OCI-LY1 (cell line): ENCODE data around the gene SAE1.

Source experiments
- H2AFZ ChIP-seq: fragments of 200-600 bp; sonication (generic), shearing (Covaris generic); 2 replicates; pipeline ENCODE4 v1.6.0; 2014; ENCODE audit warnings: antibody characterized with exemption, mild to moderate bottlenecking, low read length
- H3F3A ChIP-seq: fragments of 200-600 bp; sonication (generic), shearing (Covaris generic); 2 replicates; pipeline ENCODE4 v1.6.0; 2014; ENCODE audit warnings: mild to moderate bottlenecking, antibody characterized with exemption, low read length, moderate library complexity; ENCODE audit not compliant: insufficient read depth
- H3K27ac ChIP-seq: fragments of 200-600 bp; sonication (generic); 2 replicates; pipeline ENCODE4 v1.5.1; 2014; ENCODE audit warnings: low read length, mixed run types, mild to moderate bottlenecking, low read depth; ENCODE audit not compliant: poor library complexity, severe bottlenecking
- H3K27me3 ChIP-seq: fragments of 200-600 bp; sonication (generic); 2 replicates; pipeline ENCODE4 v1.6.0; 2014; ENCODE audit warnings: antibody characterized with exemption, mild to moderate bottlenecking, low read length, moderate library complexity; ENCODE audit not compliant: insufficient read depth
- H3K36me3 ChIP-seq: fragments of 200-600 bp; sonication (generic); 2 replicates; pipeline ENCODE4 v1.6.1; 2014; ENCODE audit warnings: mild to moderate bottlenecking, antibody characterized with exemption, low read length, moderate library complexity, mixed read lengths; ENCODE audit not compliant: insufficient read depth
- H3K4me1 ChIP-seq: fragments of 200-600 bp; sonication (generic); 2 replicates; pipeline ENCODE4 v1.5.1; 2014; ENCODE audit warnings: mild to moderate bottlenecking, low read length, moderate library complexity; ENCODE audit not compliant: insufficient read depth, severe bottlenecking
- H3K4me2 ChIP-seq: fragments of 200-600 bp; sonication (generic), shearing (Covaris generic); 2 replicates; pipeline ENCODE4 v1.6.1; 2014; ENCODE audit warnings: low read length
- H3K4me3 ChIP-seq: fragments of 200-600 bp; sonication (generic); 2 replicates; pipeline ENCODE4 v1.5.1; 2014; ENCODE audit warnings: low read length, low read depth, mild to moderate bottlenecking, mixed read lengths; ENCODE audit not compliant: poor library complexity, severe bottlenecking
- H3K79me2 ChIP-seq: fragments of 200-600 bp; shearing (Covaris generic); 2 replicates; pipeline ENCODE4 v1.6.1; 2016; ENCODE audit warnings: mixed run types, low read length, mixed read lengths; ENCODE audit not compliant: insufficient read depth
- H3K9ac ChIP-seq: fragments of 200-600 bp; sonication (generic), shearing (Covaris generic); 2 replicates; pipeline ENCODE4 v1.6.1; 2014; ENCODE audit warnings: mild to moderate bottlenecking, low read length, mixed read lengths
- H3K9me2 ChIP-seq: fragments of 200-600 bp; sonication (generic), shearing (Covaris generic); 2 replicates; pipeline ENCODE4 v1.6.1; 2014; ENCODE audit warnings: low read depth, mild to moderate bottlenecking, low read length, mixed read lengths
- H3K9me3 ChIP-seq: fragments of 200-600 bp; shearing (Covaris generic); 2 replicates; pipeline ENCODE4 v1.6.1; 2014; ENCODE audit warnings: low read length, mixed read lengths
- H4K20me1 ChIP-seq: fragments of 200-600 bp; sonication (generic), shearing (Covaris generic); 2 replicates; pipeline ENCODE4 v1.6.0; 2016; ENCODE audit warnings: mild to moderate bottlenecking, low read length; ENCODE audit not compliant: insufficient read depth
- EZH2 ChIP-seq: fragments of 200-600 bp; sonication (generic), shearing (Covaris generic); IDR thresholded peaks from 2 replicates; pipeline ENCODE4 v1.8.0; 2017; ENCODE audit warnings: borderline replicate concordance, mixed run types, mild to moderate bottlenecking, antibody characterized with exemption, low read length, moderate library complexity, mixed read lengths
- TF ChIP-seq, protein P1 (sequence below): fragments of 200-600 bp; sonication (generic), shearing (Covaris generic); IDR thresholded peaks from 2 replicates; pipeline ENCODE4 v1.5.1; 2017; ENCODE audit warnings: mild to moderate bottlenecking, antibody characterized with exemption, low read length, moderate library complexity, mixed read lengths

SAE1 gene

DNA sequence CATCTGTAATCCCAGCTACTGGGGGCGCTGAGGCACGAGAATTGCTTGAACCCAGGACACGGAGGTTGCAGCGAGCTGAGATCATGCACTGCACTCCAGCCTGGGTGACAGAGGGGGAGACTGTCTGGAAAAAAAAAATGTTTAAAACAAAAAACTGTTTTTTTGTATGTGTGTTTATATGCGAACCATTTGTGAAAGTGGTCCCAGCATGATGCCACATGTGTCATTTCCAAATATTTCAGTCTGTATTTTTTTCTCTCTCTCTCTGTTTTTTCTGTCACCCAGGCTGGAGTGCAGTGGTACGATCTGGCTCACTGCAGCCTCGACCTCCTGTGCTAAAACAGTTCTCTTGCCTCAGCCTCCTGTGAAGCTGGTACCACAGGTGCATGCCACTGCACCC, 37.4 kb downstream of the SAE1 start:
- Histone ChIP-seq H3F3A (no peaks in the 10 kb centered on the region), H2AFZ (no peak overlapping the region), H3K36me3 (peaks cover 69% of the 10 kb centered on the region), H3K9me3 (no peaks in the 10 kb centered on the region), H3K4me3 (no peak overlapping the region), H4K20me1 (no peaks in the 10 kb centered on the region), H3K79me2 (no peaks in the 10 kb centered on the region), H3K9ac (no peak overlapping the region), H3K9me2 (no peaks in the 10 kb centered on the region), H3K27ac (no peak overlapping the region), H3K27me3 (no peaks in the 10 kb centered on the region), H3K4me2 (no peak overlapping the region), H3K4me1 (no peaks in the 10 kb centered on the region)
- TF ChIP-seq, protein P1, sequence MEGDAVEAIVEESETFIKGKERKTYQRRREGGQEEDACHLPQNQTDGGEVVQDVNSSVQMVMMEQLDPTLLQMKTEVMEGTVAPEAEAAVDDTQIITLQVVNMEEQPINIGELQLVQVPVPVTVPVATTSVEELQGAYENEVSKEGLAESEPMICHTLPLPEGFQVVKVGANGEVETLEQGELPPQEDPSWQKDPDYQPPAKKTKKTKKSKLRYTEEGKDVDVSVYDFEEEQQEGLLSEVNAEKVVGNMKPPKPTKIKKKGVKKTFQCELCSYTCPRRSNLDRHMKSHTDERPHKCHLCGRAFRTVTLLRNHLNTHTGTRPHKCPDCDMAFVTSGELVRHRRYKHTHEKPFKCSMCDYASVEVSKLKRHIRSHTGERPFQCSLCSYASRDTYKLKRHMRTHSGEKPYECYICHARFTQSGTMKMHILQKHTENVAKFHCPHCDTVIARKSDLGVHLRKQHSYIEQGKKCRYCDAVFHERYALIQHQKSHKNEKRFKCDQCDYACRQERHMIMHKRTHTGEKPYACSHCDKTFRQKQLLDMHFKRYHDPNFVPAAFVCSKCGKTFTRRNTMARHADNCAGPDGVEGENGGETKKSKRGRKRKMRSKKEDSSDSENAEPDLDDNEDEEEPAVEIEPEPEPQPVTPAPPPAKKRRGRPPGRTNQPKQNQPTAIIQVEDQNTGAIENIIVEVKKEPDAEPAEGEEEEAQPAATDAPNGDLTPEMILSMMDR, result no peak
- TF ChIP-seq EZH2, result no peak

DNA sequence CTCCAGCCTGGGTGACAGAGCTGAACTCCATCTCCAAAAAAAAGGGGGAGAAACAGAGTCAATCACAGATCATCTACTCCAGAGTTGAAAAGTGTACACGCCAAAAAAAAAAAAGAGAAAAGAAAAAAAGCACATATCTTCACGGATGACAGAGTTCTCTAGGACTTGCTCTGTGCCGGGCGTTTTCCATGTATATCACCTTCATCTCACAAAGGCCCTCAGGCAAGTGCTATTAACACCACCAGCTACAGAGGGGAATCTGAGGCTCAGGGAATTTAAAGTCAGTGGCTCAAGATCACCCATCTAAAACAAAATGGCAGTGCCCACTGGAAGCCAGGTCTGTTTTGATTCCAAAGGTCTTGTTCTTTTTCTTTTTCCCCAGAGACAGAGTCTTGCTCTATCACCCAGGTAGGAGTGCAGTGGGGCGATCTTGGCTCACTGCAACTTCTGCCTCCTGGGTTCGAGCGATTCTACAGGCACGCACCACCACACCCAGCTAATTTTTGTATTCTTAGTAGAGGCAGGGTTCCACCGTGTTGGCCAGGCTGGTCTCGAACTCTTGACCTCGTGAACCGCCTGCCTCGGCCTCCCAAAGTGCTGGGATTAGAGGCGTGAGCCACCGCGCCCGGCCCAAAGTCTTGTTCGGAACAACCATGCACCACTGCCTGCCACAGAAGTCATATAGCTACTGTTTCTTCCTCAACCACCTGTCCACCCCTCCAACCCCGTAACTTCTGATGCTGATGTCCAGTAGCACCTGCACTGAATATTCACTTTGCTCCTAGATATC, 42.2 kb downstream of the SAE1 start:
- no peaks in the 10 kb centered on the region for H3K27me3 ChIP-seq
- peaks cover 14% of the 10 kb centered on the region for H3K4me1 ChIP-seq
- H3K27ac ChIP-seq, result no peak overlapping the region
- no peaks in the 10 kb centered on the region for H3K9me3 ChIP-seq
- no peaks in the 10 kb centered on the region for H3K79me2 ChIP-seq
- no peak for TF ChIP-seq EZH2
- TF ChIP-seq, protein P1, result no peak
- no peak overlapping the region for H3K9ac ChIP-seq
- H3K4me2 ChIP-seq, result no peak overlapping the region
- H3K4me3 ChIP-seq, result no peak overlapping the region
- no peaks in the 10 kb centered on the region for H4K20me1 ChIP-seq
- H3K9me2 ChIP-seq, result no peaks in the 10 kb centered on the region
- H3F3A ChIP-seq, result no peaks in the 10 kb centered on the region
- H2AFZ ChIP-seq, result no peak overlapping the region
- peaks cover 85% of the 10 kb centered on the region for H3K36me3 ChIP-seq

DNA sequence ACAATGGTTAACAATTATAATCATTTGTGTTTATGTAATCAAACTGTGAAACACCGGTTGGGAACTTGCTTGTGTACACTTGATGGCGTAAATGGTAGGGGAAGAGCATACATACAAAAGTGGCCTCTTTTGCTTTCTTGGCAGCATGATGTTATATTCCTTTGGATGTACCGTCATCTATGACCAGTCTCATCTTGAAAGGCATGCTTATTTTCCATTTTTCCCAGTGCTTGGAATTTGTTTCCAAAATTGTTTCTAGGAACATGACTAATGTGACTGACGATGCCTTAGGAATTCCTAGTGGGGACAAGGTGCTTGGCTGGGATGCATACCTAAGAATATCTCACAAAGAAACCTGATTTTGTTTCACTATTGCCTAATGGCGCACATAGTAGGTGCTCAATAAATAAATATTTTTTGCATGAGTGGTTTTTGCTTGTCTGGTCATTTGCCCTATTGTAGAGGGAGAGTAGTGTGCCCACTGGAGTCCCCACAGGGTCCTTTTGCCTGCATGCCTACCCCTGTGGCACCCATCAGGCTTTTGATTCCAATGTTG, 45.5 kb downstream of the SAE1 start:
- no peaks in the 10 kb centered on the region for H3K79me2 ChIP-seq

More for the DNA sequence above, 45.5 kb downstream of the SAE1 start:
- no peaks in the 10 kb centered on the region for H3K27me3 ChIP-seq
- H3K4me2 ChIP-seq, result no peak overlapping the region; the same call in 1 of the 2 replicates
- H3K4me3 ChIP-seq, result no peak overlapping the region
- no peaks in the 10 kb centered on the region for H3F3A ChIP-seq
- H3K36me3 ChIP-seq, result peaks cover 76% of the 10 kb centered on the region
- H3K4me1 ChIP-seq, result peaks cover 14% of the 10 kb centered on the region
- H3K9ac ChIP-seq, result no peak overlapping the region
- H2AFZ ChIP-seq, result no peak overlapping the region
- H3K9me2 ChIP-seq, result no peaks in the 10 kb centered on the region
- peak overlapping the region; percentile 76 for H3K27ac ChIP-seq
- H3K9me3 ChIP-seq, result no peaks in the 10 kb centered on the region
- no peak for TF ChIP-seq EZH2
- TF ChIP-seq, protein P1, result no peak
- H4K20me1 ChIP-seq, result no peaks in the 10 kb centered on the region
